K562 (cell line): ENCODE data around the gene LRIT1. TPM values are rescaled to one million over a fixed set of nuclear protein-coding genes. Genes with fewer than 3 reads are reported as not detected.

ENCODE experiments used
- AFF4 ChIP-seq: sonication (generic); formaldehyde crosslinking; IDR thresholded peaks from 2 replicates; pipeline ENCODE4 v1.8.0; 2023; ENCODE audit warnings: mild to moderate bottlenecking, missing genetic modification reagents
- CAMTA2 ChIP-seq: fragments of 250-450 bp; sonication (Bioruptor Pico); conservative IDR thresholded peaks from 2 replicates; pipeline ENCODE4 v1.5.1; 2022
- DEAF1 ChIP-seq: fragments of 450-650 bp; formaldehyde crosslinking; IDR thresholded peaks from 2 replicates; pipeline ENCODE4 v1.4.0; 2020; ENCODE audit warnings: mild to moderate bottlenecking, moderate library complexity
- DIDO1 ChIP-seq: fragments of 450-650 bp; IDR thresholded peaks from 2 replicates; pipeline ENCODE4 v1.6.1; 2016; ENCODE audit warnings: low read depth, missing biosample characterization, missing genetic modification characterization
- EGR1 ChIP-seq: fragments of 450-650 bp; conservative IDR thresholded peaks from 2 replicates; pipeline ENCODE4 v1.6.1; 2017; ENCODE audit warnings: mild to moderate bottlenecking
- ETS1 ChIP-seq: conservative IDR thresholded peaks from 2 replicates; pipeline ENCODE4 v1.6.1; 2011; ENCODE audit warnings: low read depth, mild to moderate bottlenecking, low read length; ENCODE audit not compliant: control insufficient read depth
- EZH2 ChIP-seq: IDR thresholded peaks from 2 replicates; pipeline ENCODE4 v1.6.1; 2012; ENCODE audit warnings: low read depth, mild to moderate bottlenecking, inconsistent platforms, low read length, borderline replicate concordance
- HCFC1 ChIP-seq: IDR thresholded peaks from 2 replicates; pipeline ENCODE4 v1.6.1; 2012; ENCODE audit warnings: low read depth, low read length, improper control_type of control experiment
- HDAC3 ChIP-seq: fragments of 450-650 bp; IDR thresholded peaks from 2 replicates; pipeline ENCODE4 v1.6.1; 2018; ENCODE audit warnings: borderline replicate concordance, mild to moderate bottlenecking, moderate library complexity; ENCODE audit not compliant: partially characterized antibody
- L3MBTL2 ChIP-seq: fragments of 450-650 bp; IDR thresholded peaks from 2 replicates; pipeline ENCODE4 v1.6.1; 2016; ENCODE audit warnings: mild to moderate bottlenecking, moderate library complexity
- LCOR ChIP-seq: sonication (generic); formaldehyde crosslinking; IDR thresholded peaks from 2 replicates; pipeline ENCODE4 v1.8.0; 2022; ENCODE audit warnings: mild to moderate bottlenecking, missing genetic modification reagents
- NCOA2 ChIP-seq, 2 experiments: fragments of 450-650 bp; IDR thresholded peaks; 2 replicates each; pipeline ENCODE4 v1.6.1; 2018; ENCODE audit warnings: mild to moderate bottlenecking in 2 of 2, moderate library complexity in 1 of 2; ENCODE audit not compliant: partially characterized antibody in 2 of 2
- NR0B1 ChIP-seq: fragments of 450-650 bp; IDR thresholded peaks from one replicate; pipeline ENCODE4 v1.6.1; 2018; ENCODE audit warnings: mild to moderate bottlenecking, moderate library complexity; ENCODE audit not compliant: partially characterized antibody
- NR2C2 ChIP-seq, 2 experiments: fragments of 200-800 bp in 1 of 2; sonication (Bioruptor generic) in 1 of 2; sonication (generic) in 1 of 2; formaldehyde crosslinking in 1 of 2; IDR thresholded peaks; 2 replicates each; pipeline versions ENCODE4 v1.6.1 to v1.8.0; 2016 to 2022; ENCODE audit warnings: mild to moderate bottlenecking in 1 of 2, missing compliant biosample characterization in 1 of 2, missing genetic modification characterization in 1 of 2, missing genetic modification reagents in 1 of 2
- SMAD2 ChIP-seq: fragments of 150-350 bp; IDR thresholded peaks from 2 replicates; pipeline ENCODE4 v1.6.1; 2014; ENCODE audit warnings: low read depth, mild to moderate bottlenecking, low read length
- SNIP1 ChIP-seq: fragments of 450-650 bp; IDR thresholded peaks from 2 replicates; pipeline ENCODE4 v1.7.1; 2017; ENCODE audit warnings: low read depth, mild to moderate bottlenecking
- TEAD4 ChIP-seq, 2 experiments: sonication (generic) in 1 of 2; formaldehyde crosslinking in 1 of 2; IDR thresholded peaks; 2 replicates each; pipeline versions ENCODE4 v1.6.1 to v1.8.0; 2012 to 2022; ENCODE audit warnings: borderline replicate concordance in 1 of 2, inconsistent platforms in 1 of 2, low read length in 1 of 2, mild to moderate bottlenecking in 1 of 2, missing genetic modification reagents in 1 of 2
- U2AF1 ChIP-seq: fragments of 200-400 bp; formaldehyde crosslinking; optimal IDR thresholded peaks from 2 replicates; pipeline ENCODE3; 2017; ENCODE audit warnings: mild to moderate bottlenecking, low read depth, low read length, moderate library complexity
- ZFP30 ChIP-seq: fragments of 250-450 bp; sonication (Bioruptor Pico); IDR thresholded peaks from 2 replicates; pipeline ENCODE4 v1.8.0; 2022; ENCODE audit warnings: moderate library complexity, mild to moderate bottlenecking, inconsistent platforms, borderline replicate concordance
- ZNF41 ChIP-seq: fragments of 250-450 bp; sonication (Bioruptor Pico); conservative IDR thresholded peaks from 2 replicates; pipeline ENCODE4 v1.4.0; 2020; ENCODE audit warnings: mild to moderate bottlenecking
- polyA plus RNA-seq, 8 experiments: library from polyadenylated mRNA; depleted of rRNA in 4 of 8; stranded (reverse) in 5 of 8; unstranded in 3 of 8; fragments of >200 nt; fragmentation: Nextera tagmentation in 2 of 8; fragmentation: Illumina TruSeq in 1 of 8; extraction: Ambion mirVana in 2 of 8; extraction: Trizol in 1 of 8; gene quantifications; 2 replicates each; pipeline versions ENCODE4 v1.2.1 to v1.2.3, GENCODE V29; 2011 to 2014; ENCODE audit warnings: inconsistent platforms in 1 of 8, missing spikeins in 1 of 8
- total RNA-seq, 7 experiments: library from RNA; depleted of rRNA in 6 of 7; stranded (reverse); fragments of >200 nt in 6 of 7; fragmentation: Illumina TruSeq in 2 of 7; extraction: Trizol in 2 of 7; gene quantifications; 2 replicates each; pipeline versions ENCODE4 v1.2.1 to v1.2.3, GENCODE V29; 2011 to 2021; ENCODE audit warnings: low replicate concordance in 1 of 7

Gene LRIT1
- total and polyA plus RNA-seq, 9 of the 15 experiments (the other 6 are each of a cell fraction or from before 2014, with no cell fraction given): not detected

- TF ChIP-seq AFF4 (CRISPR knock-in tag): no peak
- 0 out of 2 replicates have a peak, but pooled peaks have one; percentile 29 for TF ChIP-seq TEAD4 (IDR thresholded peaks at IDR 0.05; ENCODE audit: low read length)
- no peak for TF ChIP-seq TEAD4 (CRISPR knock-in tag; IDR thresholded peaks at IDR 0.05; ENCODE audit: borderline replicate concordance)
- TF ChIP-seq LCOR (CRISPR knock-in tag): no peak
- TF ChIP-seq ZNF41: no peak
- no peak for TF ChIP-seq NR2C2 (CRISPR knock-in tag; IDR thresholded peaks at IDR 0.05)
- no peak for TF ChIP-seq NR2C2 (tag; IDR thresholded peaks at IDR 0.05)
- TF ChIP-seq SMAD2: no peak
- TF ChIP-seq DEAF1: peak; percentile 60
- no peak for TF ChIP-seq EZH2
- no peak for TF ChIP-seq ZFP30 (CRISPR knock-in tag)
- TF ChIP-seq ETS1: no peak
- no peak for TF ChIP-seq NCOA2 (IDR thresholded peaks at IDR 0.05; ENCODE audit: partially characterized antibody in 2 of 2)
- no peak for TF ChIP-seq NR0B1
- TF ChIP-seq CAMTA2 (CRISPR knock-in tag): no peak
- no peak for TF ChIP-seq EGR1
- TF ChIP-seq U2AF1: no peak
- TF ChIP-seq HCFC1: peak; percentile 37; the same call in 1 of the 2 replicates
- peak; percentile 27; the same call in 1 of the 2 replicates for TF ChIP-seq L3MBTL2
- TF ChIP-seq HDAC3: no peak
- TF ChIP-seq DIDO1 (tag): no peak
- TF ChIP-seq SNIP1: no peak
These were observed 26.3 kb upstream of the LRIT1 start (continued) for GRCh38 chr10:84267503-84268126.
